Measurements from ENCODE around the gene LPCAT1. TPM values are rescaled to one million over a fixed set of nuclear protein-coding genes. Genes with fewer than 3 reads are reported as not detected.
"Not testable (repeated sequence)": the region's sequence is repeated elsewhere in the genome, so short reads cannot be mapped to it uniquely, and the experiment has no call there.

Gene LPCAT1
- total RNA-seq, 1 donor from 2014 or later, result 25.3 TPM

DNA sequence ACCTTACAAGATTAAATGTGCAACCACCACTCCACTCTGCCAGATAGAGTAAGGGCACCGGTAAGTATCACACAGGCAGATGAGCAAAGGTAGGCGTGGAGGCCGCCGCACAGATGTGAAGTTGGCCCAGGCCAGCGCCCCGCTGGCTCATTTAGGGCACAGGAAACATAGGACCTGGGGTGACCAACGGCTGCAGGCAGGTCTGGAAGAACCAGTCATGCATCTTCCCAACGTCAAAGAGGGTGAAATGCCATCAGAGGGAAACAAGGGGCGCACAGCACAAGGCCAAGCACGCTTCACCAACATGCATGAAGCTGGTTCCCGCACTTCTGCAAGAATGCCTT lies 46.8 kb downstream of the LPCAT1 start:
- TF ChIP-seq, protein P1, sequence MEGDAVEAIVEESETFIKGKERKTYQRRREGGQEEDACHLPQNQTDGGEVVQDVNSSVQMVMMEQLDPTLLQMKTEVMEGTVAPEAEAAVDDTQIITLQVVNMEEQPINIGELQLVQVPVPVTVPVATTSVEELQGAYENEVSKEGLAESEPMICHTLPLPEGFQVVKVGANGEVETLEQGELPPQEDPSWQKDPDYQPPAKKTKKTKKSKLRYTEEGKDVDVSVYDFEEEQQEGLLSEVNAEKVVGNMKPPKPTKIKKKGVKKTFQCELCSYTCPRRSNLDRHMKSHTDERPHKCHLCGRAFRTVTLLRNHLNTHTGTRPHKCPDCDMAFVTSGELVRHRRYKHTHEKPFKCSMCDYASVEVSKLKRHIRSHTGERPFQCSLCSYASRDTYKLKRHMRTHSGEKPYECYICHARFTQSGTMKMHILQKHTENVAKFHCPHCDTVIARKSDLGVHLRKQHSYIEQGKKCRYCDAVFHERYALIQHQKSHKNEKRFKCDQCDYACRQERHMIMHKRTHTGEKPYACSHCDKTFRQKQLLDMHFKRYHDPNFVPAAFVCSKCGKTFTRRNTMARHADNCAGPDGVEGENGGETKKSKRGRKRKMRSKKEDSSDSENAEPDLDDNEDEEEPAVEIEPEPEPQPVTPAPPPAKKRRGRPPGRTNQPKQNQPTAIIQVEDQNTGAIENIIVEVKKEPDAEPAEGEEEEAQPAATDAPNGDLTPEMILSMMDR (IDR thresholded peaks at IDR 0.05; ENCODE audit: insufficient read depth, low read length, severe bottlenecking), result no peak
- Histone ChIP-seq H3K27me3 (ENCODE audit: control insufficient read depth, insufficient read depth, low read length) (no peaks in the 10 kb centered on the region), H3K36me3 (ENCODE audit: control insufficient read depth, insufficient read depth, low read length) (peaks cover 6% of the 10 kb centered on the region), H3K4me3 (ENCODE audit: low read depth, low read length) (no peak overlapping the region)
- DNase-seq (ENCODE audit: low read depth), result no peak
- FAIRE-seq, result no peak

DNA sequence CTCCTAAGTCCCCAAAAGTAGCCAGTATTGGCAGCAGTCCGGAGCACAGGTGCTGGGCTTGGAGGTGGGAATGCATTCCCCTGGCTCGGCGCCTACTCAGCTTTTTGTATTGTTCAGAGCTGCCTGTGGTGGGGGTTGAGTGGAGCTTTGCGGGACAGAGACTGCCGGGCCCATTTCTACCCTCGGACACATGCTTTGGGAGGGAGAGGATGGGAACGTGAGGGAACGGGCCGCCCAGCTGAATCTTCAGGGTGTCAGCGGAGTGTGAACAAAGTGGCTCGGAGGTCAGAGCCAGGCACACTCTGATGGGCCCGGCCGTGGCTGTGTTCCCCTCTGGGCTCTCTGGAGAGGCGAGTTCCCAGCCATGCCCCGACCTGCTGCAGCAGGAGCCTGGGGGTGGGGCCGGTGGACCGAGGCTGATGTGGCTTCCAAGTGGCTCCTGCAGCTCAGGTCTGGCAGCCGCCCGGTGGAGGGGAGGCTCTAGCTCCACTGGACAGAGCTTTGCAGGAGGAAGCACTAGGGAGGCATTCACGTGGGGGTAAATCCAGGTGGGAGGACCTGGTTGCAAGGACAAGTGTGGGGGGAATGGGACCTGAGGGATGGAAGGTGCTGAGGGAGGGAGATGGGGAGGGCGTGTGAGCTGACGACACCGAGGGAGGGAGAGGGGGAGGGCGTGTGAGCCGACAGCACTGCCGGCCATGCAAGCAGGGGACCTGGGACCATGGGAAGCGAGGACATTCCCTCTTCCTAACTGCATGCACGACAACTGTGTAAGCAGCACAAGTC lies 47.4 kb downstream of the LPCAT1 start:
- peaks cover 6% of the 10 kb centered on the region for H3K36me3 ChIP-seq (ENCODE audit: control insufficient read depth, insufficient read depth, low read length)
- no peak for FAIRE-seq
- TF ChIP-seq, protein P1 (IDR thresholded peaks at IDR 0.05; ENCODE audit: insufficient read depth, low read length, severe bottlenecking), result no peak
- H3K27me3 ChIP-seq (ENCODE audit: control insufficient read depth, insufficient read depth, low read length), result no peaks in the 10 kb centered on the region
- no peak overlapping the region for H3K4me3 ChIP-seq (ENCODE audit: low read depth, low read length)
- DNase-seq (ENCODE audit: low read depth), result no peak

DNA sequence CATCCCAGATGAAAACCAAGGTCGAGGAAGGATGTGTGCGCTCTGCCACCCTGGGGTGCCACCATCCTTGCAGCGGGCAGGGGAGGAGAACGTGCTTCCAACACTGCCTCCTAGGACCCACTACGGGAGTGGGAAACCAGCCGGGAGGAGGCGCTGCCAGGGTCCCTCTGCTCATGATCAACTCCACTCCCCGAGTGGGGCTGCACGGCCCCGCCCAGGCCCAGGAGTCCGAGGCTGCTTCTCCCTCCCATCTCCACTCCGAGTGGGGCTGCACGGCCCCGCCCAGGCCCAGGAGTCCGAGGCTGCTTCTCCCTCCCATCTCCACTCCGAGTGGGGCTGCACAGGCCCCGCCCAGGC lies 48.2 kb downstream of the LPCAT1 start:
- not testable (repeated sequence) for H3K27me3 ChIP-seq (ENCODE audit: control insufficient read depth, insufficient read depth, low read length); DNase-seq (ENCODE audit: low read depth); H3K4me3 ChIP-seq (ENCODE audit: low read depth, low read length); H3K36me3 ChIP-seq (ENCODE audit: control insufficient read depth, insufficient read depth, low read length); FAIRE-seq

DNA sequence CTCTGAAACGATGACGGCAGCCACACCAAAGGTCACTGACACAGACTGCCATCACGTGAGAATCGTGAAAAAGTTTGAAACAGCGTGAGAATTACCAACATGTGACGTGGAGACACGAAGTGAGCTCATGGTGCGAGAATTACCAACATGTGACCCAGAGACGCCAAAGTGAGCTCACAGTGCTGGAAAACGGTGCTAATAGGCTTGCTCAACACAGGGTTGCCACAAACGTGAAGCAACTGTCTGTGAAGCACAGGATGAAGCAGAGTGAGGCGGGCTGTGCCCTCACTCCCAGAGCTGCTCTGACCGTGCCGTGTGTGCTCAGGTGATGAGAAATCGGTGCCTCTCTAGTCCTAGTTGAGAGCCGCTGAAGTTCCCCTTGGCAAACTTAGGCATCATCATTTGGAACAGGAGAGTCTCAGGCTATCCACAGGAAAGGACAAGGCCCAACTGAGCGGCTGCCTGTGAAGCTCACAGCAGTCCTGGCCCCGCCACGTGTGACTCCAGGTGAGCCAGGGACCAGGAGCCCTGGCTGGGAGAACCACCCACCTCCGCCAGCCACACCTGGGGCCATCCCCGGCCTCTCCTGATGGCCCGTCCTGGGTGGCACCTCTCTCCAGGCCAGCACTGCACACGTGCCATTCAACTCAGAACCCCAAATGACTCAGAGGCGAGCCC lies 48.8 kb downstream of the LPCAT1 start:
- peaks cover 6% of the 10 kb centered on the region for H3K36me3 ChIP-seq (ENCODE audit: control insufficient read depth, insufficient read depth, low read length)
- DNase-seq (ENCODE audit: low read depth), result no peak
- no peaks in the 10 kb centered on the region for H3K27me3 ChIP-seq (ENCODE audit: control insufficient read depth, insufficient read depth, low read length)
- H3K4me3 ChIP-seq (ENCODE audit: low read depth, low read length), result no peak overlapping the region
- FAIRE-seq, result peak; percentile 89
- TF ChIP-seq, protein P1 (IDR thresholded peaks at IDR 0.05; ENCODE audit: insufficient read depth, low read length, severe bottlenecking), result no peak

DNA sequence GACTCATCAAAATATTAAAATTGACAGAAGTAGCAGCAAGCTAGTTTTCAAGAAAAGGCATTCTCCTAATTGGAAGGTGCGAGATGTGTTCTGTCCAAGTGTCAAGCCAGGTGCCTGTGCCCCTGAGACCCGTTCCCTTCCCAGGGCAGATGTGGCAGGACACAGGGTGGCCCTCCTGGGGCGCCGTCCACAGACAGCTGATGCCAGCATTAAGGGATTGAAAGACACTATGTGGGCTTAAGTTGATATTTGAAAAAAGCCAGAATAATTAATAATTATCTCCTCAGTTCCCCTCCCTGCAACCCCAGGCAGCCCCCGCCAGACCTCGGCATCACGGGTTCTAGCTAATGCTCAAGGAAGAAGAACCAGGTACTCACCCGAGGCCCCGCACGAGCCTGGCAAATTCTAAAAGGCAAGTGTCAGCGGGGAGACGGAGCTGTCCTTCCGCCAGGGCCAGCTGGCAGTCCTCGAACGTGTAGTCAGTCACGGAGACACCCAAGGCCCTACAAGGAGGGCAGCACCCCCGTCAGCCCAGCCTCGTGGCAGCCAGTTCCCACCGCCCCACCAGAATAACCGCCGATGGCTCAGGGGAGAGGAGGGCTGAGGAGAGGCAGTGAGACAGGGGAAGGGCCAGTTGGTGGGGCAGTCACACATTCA lies 49.4 kb downstream of the LPCAT1 start:
- Histone ChIP-seq H3K27me3 (ENCODE audit: control insufficient read depth, insufficient read depth, low read length) (no peaks in the 10 kb centered on the region), H3K4me3 (ENCODE audit: low read depth, low read length) (no peak overlapping the region), H3K36me3 (ENCODE audit: control insufficient read depth, insufficient read depth, low read length) (peaks cover 5% of the 10 kb centered on the region)
- DNase-seq (ENCODE audit: low read depth), result no peak
- no peak for FAIRE-seq
- TF ChIP-seq, protein P1 (IDR thresholded peaks at IDR 0.05; ENCODE audit: insufficient read depth, low read length, severe bottlenecking), result no peak

DNA sequence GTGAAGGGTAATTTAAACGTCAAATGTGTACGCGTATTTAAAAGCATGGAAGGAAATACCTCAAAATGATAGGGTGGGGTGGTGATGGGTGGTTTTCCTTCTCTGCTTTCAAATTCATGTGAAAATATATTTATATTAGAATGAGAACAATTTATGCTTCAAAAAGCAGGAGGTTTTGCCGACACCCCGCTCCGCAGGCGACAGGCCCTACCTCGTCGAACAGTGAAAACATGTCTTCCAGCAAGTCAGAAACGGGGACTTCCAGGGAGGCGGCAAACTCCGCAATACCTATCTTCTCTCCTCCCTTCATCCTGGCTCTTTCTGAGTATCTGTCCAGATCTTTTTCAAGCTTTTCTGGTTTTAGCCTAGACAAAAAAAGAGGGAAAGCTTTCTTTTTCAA lies 50.0 kb downstream of the LPCAT1 start:
- Histone ChIP-seq H3K27me3 (ENCODE audit: control insufficient read depth, insufficient read depth, low read length) (no peaks in the 10 kb centered on the region), H3K4me3 (ENCODE audit: low read depth, low read length) (no peak overlapping the region), H3K36me3 (ENCODE audit: control insufficient read depth, insufficient read depth, low read length) (peaks cover 2% of the 10 kb centered on the region)
- TF ChIP-seq, protein P1 (IDR thresholded peaks at IDR 0.05; ENCODE audit: insufficient read depth, low read length, severe bottlenecking), result no peak
- FAIRE-seq, result no peak
- DNase-seq (ENCODE audit: low read depth), result no peak

All from bronchial epithelial cell (primary cell).